Measurements from ENCODE around the gene COP1.

DNA sequence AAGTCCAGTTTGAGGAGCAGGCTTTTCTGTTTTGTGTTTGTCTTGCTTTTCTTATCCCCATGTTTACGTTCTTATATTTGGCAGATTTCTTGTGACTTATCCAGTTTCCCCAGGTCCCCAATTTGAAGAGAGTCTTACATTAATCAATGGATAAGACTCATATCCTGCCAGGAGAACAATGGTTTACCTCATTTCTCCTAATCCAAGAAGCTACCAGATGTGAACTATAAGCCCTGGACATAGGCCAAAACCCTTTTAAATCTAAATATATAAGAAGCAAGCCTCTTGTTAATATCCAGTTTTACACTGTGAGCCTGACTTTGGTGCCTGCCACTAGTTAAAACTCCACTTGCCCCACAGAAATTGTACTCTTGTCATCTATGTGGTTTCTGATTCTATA, 15.1 kb upstream of the COP1 start:
- TF ChIP-seq EZH2 (conservative IDR thresholded peaks at IDR 0.05; ENCODE audit: low read depth, low read length) (no peak), CEBPG (CRISPR knock-in tag; IDR thresholded peaks at IDR 0.05) (no peak), MYNN (CRISPR knock-in tag; IDR thresholded peaks at IDR 0.05; ENCODE audit: low read depth) (no peak), TAF1 (CRISPR knock-in tag; IDR thresholded peaks at IDR 0.05) (no peak), RBAK (CRISPR knock-in tag; IDR thresholded peaks at IDR 0.05) (no peak), SMAD3 (CRISPR knock-in tag; IDR thresholded peaks at IDR 0.05) (no peak), ZFP82 (CRISPR knock-in tag; IDR thresholded peaks at IDR 0.05; ENCODE audit: borderline replicate concordance) (no peak), LCORL (IDR thresholded peaks at IDR 0.05) (no peak), LCORL (CRISPR knock-in tag; IDR thresholded peaks at IDR 0.05) (no peak)
- TF ChIP-seq, protein P1, sequence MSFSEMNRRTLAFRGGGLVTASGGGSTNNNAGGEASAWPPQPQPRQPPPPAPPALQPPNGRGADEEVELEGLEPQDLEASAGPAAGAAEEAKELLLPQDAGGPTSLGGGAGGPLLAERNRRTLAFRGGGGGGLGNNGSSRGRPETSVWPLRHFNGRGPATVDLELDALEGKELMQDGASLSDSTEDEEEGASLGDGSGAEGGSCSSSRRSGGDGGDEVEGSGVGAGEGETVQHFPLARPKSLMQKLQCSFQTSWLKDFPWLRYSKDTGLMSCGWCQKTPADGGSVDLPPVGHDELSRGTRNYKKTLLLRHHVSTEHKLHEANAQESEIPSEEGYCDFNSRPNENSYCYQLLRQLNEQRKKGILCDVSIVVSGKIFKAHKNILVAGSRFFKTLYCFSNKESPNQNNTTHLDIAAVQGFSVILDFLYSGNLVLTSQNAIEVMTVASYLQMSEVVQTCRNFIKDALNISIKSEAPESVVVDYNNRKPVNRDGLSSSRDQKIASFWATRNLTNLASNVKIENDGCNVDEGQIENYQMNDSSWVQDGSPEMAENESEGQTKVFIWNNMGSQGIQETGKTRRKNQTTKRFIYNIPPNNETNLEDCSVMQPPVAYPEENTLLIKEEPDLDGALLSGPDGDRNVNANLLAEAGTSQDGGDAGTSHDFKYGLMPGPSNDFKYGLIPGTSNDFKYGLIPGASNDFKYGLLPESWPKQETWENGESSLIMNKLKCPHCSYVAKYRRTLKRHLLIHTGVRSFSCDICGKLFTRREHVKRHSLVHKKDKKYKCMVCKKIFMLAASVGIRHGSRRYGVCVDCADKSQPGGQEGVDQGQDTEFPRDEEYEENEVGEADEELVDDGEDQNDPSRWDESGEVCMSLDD (CRISPR knock-in tag; IDR thresholded peaks at IDR 0.05; ENCODE audit: borderline replicate concordance): no peak
- TF ChIP-seq, protein P2, sequence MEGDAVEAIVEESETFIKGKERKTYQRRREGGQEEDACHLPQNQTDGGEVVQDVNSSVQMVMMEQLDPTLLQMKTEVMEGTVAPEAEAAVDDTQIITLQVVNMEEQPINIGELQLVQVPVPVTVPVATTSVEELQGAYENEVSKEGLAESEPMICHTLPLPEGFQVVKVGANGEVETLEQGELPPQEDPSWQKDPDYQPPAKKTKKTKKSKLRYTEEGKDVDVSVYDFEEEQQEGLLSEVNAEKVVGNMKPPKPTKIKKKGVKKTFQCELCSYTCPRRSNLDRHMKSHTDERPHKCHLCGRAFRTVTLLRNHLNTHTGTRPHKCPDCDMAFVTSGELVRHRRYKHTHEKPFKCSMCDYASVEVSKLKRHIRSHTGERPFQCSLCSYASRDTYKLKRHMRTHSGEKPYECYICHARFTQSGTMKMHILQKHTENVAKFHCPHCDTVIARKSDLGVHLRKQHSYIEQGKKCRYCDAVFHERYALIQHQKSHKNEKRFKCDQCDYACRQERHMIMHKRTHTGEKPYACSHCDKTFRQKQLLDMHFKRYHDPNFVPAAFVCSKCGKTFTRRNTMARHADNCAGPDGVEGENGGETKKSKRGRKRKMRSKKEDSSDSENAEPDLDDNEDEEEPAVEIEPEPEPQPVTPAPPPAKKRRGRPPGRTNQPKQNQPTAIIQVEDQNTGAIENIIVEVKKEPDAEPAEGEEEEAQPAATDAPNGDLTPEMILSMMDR (CRISPR knock-in tag; IDR thresholded peaks at IDR 0.05): no peak
- TF ChIP-seq, protein P3, sequence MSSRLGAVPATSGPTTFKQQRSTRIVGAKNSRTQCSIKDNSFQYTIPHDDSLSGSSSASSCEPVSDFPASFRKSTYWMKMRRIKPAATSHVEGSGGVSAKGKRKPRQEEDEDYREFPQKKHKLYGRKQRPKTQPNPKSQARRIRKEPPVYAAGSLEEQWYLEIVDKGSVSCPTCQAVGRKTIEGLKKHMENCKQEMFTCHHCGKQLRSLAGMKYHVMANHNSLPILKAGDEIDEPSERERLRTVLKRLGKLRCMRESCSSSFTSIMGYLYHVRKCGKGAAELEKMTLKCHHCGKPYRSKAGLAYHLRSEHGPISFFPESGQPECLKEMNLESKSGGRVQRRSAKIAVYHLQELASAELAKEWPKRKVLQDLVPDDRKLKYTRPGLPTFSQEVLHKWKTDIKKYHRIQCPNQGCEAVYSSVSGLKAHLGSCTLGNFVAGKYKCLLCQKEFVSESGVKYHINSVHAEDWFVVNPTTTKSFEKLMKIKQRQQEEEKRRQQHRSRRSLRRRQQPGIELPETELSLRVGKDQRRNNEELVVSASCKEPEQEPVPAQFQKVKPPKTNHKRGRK (CRISPR knock-in tag; IDR thresholded peaks at IDR 0.05): no peak
- TF ChIP-seq, protein P4, sequence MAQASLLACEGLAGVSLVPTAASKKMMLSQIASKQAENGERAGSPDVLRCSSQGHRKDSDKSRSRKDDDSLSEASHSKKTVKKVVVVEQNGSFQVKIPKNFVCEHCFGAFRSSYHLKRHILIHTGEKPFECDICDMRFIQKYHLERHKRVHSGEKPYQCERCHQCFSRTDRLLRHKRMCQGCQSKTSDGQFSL (CRISPR knock-in tag; IDR thresholded peaks at IDR 0.05): no peak

All from HepG2 (cell line).